Fibroblast of skin of left quadriceps (primary cell): ENCODE data around the gene MFAP4.

Experiments used
- DNase-seq, 2 experiments: peaks; one replicate each; pipeline ENCODE4 v3.0.0-alpha.2; 2013; ENCODE audit warnings: low read depth in 2 of 2

The MFAP4 gene

DNA sequence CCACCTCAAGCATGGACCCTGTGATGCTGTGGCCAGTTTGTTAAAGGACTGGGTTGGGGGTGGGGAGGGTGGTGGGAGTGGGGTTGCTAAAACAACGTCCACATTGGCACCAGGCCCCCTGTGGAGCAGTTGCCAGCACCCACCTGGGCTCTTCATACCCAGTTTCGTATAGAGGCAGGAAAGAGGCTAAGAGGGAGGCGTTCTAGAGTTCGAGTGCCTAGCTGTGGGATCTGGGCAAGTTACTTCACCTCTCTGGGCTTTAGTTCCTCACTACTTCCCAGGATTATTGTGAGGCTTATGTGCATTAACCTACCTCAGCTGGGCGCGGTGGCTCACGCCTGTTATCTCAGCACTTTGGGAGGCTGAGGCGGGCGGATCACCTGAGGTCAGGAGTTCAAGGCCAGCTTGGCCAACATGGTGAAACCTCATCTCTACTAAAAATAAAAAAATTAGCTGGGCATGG, 1.4 kb downstream of the MFAP4 start:
- no peak for DNase-seq

DNA sequence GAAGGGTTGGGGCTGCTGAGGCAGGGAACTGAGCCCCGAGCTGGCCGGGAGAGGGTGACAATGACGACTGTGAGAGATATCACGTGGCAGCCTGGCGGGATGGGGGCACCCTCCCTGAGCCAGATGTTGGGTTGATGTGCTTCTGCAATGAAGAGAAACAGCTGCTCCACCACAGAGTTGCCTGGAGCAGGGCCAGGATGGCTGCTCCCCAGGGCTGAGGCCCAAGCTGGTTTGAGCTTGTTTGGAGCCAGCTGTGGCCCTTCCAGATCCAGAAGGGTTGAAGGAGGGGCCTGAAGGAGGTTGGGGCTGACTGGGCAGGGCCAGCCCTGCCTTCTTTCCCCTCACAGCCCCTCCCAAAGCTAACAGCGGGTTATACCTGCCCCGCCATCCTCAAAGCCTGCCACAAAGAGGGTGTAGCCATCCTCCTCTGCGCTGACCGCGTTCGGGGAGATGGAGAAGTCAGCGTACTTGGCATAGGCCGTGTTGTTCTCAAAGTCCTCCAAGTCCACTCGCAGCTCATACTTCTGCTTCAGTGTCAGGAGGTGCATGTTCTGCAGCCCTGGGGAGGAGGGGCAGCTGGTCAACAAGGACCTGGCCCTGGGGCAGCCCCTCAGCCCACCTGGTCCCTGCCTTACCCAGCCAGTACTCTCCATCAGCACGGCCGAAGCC, 2.1 kb downstream of the MFAP4 start:
- peak; percentile 89 to 90 for DNase-seq

DNA sequence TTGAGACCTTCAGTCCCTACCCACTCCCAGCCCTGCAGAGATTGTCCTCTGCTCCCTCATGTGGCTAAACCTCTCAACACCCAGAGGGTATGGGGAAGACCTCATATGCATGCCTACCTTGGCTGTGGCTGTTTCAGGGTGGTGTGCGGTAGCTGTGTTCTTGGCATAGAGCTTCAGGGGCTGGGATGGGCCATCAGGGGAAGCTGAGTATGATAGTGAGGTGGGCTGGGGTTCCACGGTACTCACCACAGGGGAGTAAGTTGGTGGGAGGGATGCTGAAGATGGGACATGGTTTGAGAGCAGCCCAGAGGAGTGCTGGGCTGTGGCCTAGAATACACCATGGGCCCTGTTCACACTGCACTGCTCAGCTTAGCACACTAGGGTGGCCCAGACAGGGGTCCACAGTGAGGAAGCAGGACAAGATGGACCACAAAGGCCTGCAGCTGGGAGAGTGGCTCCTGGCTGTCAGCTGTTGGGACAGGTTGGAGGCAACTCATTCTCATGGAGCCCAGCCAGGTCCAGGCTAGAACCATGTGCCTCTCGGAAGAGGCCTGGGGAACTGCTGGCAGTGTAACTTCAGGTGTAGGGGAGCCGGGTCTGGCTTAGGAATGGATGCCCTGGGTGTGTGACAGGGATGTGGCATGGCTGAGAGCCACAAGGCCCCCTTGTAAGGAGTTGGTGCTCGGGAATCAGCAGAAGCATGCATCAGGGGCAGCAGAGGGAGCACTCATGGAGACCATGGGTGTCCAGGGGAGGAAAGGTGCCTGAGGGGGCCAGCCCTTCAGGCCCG, 3.1 kb downstream of the MFAP4 start:
- no peak for DNase-seq

DNA sequence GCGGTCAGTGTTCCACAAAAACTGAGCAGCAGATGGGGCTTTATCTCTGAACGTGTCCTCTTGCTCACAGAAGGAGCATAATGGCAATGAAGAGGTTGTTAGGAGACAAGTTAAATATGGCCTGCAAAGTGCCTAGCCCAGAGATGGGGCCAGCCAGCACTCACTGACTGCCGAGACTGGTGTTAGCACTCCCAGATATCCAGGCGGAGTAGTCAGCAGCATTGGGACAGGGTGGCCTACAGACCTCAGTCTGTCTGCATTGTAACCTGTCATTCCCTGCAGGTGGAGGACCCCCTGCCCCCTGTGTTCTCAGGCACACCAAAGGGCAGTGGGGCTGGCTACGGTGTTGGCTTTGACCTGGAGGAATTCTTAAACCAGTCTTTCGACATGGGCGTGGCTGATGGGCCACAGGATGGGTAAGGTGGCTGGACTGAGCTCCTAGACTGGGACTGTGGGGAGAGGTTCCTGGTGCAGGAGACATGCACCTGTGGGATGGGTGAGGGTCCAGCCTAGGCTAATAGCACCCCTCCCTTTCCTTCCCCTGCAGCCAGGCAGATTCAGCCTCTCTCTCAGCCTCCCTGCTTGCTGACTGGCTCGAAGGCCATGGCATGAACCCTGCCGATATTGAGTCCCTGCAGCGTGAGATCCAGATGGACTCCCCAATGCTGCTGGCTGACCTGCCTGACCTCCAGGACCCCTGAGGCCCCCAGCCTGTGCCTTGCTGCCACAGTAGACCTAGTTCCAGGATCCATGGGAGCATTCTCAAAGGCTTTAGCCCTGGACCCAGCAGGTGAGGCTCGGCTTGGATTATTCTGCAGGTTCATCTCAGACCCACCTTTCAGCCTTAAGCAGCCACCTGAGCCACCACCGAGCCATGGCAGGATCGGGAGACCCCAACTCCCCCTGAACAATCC, 4.2 kb downstream of the MFAP4 start:
- no peak for DNase-seq

DNA sequence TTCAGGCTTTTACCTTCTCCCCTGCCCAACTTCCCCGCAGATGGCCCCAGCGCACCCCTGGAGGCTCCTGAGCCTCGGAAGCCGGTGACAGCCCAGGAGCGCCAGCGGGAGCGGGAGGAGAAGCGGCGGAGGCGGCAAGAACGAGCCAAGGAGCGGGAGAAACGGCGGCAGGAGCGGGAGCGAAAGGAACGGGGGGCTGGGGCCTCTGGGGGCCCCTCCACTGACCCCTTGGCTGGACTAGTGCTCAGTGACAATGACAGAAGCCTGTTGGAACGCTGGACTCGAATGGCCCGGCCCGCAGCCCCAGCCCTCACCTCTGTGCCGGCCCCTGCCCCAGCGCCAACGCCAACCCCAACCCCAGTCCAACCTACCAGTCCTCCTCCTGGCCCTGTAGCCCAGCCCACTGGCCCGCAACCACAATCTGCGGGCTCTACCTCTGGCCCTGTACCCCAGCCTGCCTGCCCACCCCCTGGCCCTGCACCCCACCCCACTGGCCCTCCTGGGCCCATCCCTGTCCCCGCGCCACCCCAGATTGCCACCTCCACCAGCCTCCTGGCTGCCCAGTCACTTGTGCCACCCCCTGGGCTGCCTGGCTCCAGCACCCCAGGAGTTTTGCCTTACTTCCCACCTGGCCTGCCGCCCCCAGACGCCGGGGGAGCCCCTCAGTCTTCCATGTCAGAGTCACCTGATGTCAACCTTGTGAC, 5.1 kb downstream of the MFAP4 start:
- no peak for DNase-seq

DNA sequence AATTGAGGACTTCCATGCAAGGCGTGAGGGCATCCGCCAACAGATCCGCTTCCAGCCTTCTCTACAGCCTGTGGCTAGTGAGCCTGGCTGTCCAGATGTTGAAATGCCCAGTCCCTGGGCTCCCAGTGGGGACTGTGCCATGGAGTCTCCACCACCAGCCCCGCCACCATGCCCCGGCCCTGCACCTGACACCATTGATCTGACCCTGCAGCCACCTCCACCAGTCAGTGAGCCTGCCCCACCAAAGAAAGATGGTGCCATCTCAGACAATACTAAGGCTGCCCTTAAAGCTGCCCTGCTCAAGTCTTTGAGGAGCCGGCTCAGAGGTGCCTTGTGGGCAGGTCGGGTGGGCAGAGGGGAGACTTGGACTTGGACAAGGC, 5.6 kb downstream of the MFAP4 start:
- no peak for DNase-seq

DNA sequence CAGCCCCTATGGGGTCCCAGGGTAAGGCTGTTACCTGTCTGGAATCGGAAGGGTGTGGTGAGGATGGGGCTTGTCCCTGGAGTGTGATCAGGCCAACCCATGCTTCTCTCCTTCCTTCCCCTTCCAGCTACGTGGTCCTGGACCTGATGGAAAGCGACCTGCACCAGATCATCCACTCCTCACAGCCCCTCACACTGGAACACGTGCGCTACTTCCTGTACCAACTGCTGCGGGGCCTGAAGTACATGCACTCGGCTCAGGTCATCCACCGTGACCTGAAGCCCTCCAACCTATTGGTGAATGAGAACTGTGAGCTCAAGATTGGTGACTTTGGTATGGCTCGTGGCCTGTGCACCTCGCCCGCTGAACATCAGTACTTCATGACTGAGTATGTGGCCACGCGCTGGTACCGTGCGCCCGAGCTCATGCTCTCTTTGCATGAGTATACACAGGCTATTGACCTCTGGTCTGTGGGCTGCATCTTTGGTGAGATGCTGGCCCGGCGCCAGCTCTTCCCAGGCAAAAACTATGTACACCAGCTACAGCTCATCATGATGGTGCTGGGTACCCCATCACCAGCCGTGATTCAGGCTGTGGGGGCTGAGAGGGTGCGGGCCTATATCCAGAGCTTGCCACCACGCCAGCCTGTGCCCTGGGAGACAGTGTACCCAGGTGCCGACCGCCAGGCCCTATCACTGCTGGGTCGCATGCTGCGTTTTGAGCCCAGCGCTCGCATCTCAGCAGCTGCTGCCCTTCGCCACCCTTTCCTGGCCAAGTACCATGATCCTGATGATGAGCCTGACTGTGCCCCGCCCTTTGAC, 6.3 kb downstream of the MFAP4 start:
- no peak for DNase-seq

DNA sequence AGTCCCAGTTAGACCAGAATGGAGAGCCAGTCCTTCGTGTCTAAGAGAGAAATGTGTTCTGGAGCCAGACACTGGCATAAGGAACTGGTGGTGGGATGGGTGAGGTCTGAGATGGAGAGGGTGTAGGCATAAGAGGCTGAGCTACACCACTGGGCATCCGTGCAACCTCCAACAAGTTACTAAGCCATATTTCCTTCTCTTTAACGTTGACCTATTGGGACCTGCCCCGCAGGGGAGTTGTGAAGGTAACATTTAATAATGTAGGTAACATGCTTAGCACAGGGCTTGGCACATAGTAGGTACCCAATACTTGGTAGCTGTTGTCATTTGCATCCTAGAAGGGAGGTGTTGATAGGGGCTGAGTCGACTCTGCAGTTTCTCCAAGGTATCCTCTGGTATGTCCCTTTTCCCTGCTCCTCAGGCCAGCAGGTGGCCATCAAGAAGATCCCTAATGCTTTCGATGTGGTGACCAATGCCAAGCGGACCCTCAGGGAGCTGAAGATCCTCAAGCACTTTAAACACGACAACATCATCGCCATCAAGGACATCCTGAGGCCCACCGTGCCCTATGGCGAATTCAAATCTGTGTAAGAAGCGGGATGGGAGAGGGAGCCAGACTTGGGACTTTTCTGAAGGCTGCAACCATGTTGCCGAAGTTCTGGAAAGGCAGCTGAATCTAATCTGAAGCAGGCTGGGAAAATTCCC, 7.5 kb downstream of the MFAP4 start:
- no peak for DNase-seq

DNA sequence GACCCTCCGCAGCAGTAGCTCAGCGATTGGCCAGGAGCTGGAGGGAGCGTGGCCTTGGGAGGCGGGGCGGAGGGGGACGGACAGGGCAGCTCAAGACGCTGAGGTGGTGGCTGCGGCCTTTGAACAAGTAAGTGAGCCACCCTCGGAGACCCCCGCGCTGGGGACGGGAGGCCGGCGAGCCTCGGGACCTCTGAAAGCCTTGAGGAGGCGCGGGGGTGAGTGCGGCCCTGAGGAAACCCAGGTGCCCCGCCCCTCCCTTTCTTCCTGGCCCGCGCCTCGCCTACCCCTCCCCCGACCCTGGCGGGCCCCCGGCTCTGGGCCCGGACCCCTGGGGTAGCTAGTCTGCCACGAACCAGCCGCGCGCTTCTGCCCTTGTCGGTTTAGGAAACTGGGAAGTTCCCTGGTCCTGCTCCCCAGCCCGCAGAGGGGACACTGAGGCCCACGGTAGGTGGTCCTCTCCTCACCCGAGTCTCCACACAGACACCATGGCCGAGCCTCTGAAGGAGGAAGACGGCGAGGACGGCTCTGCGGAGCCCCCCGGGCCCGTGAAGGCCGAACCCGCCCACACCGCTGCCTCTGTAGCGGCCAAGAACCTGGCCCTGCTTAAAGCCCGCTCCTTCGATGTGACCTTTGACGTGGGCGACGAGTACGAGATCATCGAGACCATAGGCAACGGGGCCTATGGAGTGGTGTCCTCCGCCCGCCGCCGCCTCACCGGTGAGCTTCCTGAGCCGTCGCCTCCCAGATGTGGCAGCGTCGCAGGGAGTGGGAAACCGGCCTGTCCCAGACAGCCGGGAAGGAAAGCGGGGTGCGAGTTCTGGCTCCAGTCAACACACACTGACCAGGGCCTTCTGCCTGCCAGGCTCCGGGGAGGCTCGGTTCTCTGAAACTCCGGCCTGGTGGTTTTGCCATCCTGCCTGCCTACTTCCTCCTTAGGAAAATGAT, 8.3 kb downstream of the MFAP4 start, which contains the start of gene MAPK7:
TSS of gene MAPK7 (plus strand) at position 83 of the 945 bp plus-strand sequence. CDS start at position 486, 403 bp downstream.
- no peak for DNase-seq

DNA sequence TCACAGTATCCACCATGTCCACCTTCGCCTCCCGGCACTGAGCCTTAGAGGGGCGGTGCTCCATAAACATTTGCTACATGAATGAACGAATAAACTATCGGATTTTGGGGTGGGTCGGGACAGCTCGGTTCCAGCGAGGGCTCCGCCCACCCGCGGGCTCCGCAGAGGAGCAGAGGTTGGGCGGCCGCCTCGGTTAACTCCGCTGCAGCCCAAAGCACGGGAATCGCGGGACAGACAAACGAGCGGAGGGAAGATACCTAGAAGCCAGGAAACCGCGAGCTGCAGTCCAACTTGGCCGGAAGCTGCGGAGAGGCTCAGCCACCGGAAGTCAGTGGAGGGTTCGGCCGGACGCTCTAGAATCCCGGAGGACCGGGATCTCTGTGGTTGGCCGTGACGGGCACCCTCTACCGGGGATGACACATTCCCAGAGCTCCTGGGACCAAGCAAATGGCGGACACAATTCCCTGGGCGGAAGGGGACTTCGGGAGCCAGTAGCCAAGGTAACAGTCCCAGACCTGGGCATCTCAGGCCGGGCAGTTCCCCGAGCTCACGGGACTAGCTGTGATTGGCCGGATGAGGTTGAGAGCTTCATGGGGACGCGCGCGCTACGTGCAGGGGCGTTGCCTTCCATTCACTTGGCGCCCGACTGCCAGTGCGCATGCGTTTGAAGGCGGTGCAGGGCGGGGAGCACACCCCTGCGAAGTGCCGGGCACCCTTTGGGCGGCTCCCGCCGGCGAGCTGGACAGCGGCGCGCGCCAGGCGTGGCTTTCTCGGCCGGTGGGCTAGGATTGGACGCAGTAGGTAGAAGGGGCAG, 9.2 kb downstream of the MFAP4 start:
- DNase-seq = peak; percentile 98

DNA sequence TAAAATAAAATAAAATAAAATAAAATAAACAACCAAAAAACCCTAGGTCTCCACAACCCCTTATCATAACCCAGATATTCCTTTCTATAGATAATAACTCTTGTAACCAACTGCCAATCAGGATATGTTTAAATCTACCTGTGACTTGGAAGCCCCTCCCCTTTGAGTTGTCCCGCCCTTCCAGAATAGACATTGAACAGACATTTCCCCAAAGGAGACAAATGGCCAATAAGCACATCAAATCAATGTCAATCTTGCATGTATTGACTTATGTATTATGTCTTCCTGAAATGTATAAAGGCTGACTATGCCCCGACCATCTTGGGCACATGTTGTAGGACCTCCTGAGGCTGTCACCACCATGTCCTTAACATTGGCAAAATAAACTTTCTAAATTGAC, 10.2 kb downstream of the MFAP4 start:
- DNase-seq = no peak

DNA sequence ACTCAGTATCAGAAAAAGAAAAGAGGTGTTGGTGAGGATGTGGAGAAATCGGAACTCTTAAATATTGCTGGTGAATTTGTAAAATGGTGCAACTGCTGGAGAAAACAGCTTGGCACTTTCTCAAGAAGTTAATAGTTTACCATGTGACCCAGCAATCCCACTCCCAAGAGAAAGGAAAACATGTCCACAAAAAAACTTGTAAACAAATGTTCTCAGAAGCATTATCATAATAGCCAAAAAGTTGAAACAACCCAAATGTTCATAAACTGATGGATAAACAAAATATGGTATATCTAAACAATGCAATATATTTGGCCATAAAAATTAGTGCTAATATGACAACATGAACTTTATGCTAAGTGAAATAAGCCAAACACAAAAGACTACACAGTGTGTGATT, 11.3 kb downstream of the MFAP4 start:
- DNase-seq = no peak

DNA sequence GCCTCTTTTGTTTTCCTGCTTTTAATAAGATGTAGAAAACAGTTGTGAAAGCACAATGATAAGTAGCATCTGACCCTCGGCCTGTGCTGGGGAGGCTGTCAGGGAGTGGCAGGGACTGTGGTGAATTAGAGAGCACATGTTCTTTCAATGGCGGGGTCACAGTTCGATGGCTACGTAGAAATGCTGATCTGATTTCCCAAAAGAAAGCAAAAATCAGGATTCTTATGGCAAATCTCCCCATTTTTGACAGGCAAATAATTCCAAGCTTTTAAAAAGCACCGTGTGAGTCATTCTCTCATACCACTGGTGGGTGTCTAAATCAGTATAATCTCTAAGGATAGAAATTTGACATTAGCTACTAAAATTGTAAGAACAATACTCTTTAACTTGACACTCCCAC, 12.9 kb downstream of the MFAP4 start:
- no peak for DNase-seq

DNA sequence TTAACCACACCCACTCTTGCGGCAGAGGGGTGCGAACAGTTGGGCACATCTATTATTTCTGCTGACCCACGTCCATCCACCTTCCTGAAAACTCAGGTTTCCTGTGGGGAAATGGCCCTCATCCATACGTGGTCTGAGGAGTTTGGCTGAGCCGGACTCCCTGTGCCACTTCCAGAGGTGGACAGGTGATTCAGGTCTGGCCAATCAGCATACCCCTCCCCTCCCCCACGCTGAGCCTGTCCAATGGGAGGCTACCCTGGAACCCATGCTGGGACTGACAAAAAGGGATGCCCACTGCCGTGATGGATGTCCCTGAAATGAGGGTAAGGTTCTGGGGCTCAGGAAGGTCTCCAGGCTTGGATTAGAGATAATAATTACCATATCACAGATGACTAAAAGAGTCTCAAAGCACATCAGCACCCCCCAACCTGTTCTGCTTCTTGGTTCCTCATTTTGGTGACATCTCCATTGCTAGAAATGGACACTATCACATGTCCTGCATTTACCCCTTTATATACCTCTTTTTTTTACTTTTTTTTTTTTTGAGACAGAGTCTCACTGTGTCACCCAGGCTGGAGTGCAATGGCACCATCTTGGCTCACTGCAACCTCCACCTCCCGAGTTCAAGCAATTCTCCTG, 14.0 kb downstream of the MFAP4 start:
- no peak for DNase-seq

DNA sequence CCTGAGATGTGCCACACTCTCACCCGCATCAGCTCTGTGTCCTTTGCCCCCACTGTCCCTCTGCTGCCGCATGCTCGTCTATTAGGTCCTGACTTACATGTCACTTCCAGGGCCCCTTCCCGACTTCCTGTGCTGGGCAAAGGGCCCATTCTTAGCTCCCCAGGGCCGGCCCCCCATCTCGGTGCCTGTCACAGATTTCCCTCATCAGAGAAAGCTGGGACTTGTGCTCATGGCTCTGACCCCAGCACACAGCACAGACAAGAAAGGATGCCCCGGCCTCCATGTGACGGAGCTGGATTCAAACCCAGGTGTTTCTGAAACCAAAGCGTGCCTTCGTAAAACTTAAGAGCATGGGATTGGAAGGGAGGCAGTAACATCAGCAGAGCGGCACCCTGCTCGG, 14.6 kb downstream of the MFAP4 start:
- DNase-seq = no peak

DNA sequence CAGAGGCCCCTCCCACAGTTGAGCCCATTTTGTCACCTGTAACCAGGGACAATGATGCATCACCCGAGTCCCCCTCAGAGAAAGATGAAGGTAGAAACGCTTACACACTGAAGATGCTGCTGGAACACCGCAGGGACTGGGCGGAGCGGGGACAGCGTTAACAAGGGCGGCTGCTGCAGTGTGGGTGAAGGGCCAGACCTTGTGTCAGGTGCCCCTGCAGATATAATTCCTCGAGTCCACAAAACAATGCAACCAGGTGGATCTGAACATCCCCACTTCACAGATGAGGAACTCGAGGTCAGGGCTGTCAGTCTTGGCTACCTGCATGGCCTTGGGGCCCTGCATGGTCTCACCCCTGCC, 15.0 kb downstream of the MFAP4 start:
- no peak for DNase-seq

DNA sequence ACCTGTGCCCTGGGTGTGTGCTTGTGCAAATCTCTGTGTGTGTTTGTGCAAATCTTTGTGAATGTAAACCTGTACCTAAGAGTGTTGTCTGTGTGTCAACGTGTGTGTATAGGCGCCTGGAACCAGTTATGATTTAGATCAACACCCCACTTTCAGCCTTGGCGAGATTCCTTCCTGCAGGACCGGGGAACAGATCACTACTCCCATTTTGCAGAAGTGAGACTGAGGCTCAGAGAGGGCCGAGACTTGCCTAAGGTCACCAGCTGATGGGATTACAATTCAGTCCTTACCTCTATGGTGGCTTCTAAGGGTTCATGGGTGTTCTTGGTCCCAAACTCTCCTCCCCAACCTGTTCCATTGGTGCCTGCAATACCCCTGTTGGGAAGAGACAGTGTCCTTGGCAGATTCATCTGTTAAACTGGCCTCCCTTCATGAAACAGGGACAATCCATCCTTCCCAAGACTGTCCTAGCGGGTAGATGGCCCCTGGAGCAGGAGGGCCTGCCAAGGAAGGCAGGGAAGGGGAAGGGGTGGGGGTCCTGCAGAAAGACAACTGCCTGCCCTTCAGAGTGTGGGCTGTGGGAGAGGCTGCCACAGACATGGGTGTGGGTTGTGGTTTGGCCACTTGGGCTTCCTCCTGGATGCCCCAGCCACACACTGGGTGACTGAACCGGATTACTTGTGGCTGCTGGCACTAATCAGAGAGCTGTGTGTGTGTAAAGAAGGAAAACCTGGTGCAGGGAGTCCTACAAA, 15.6 kb downstream of the MFAP4 start:
- DNase-seq = no peak
